Effector memory CD8-positive, alpha-beta T cell (primary cell): Measurements from ENCODE around the gene DOCK2.
A peak's percentile ranks its signal among the peaks of the same experiment; 100 is the strongest.

Experiments used
- ATAC-seq: fragments of 150-1000 bp; cut with Tn5 transposase; replicated peaks from 2 replicates; pipeline ENCODE4 v1.10.0; 2021; ENCODE audit warnings: mild to moderate bottlenecking, moderate library complexity
- DNase-seq, 3 experiments: peaks; one replicate each; pipeline ENCODE4 v3.0.0; 2021
- H3K27ac Mint-ChIP-seq, 2 donors: one replicate each; pipeline ENCODE4 v1.8.0; 2022; ENCODE audit warnings: mild to moderate bottlenecking in 2 of 2, mixed read lengths in 2 of 2, moderate library complexity in 2 of 2
- H3K27me3 Mint-ChIP-seq, 2 donors: one replicate each; pipeline ENCODE4 v1.8.0; 2022; ENCODE audit warnings: mixed read lengths in 2 of 2
- H3K36me3 Mint-ChIP-seq: one replicate; pipeline ENCODE4 v1.8.0; 2022; ENCODE audit warnings: mild to moderate bottlenecking, moderate library complexity, mixed read lengths; ENCODE audit not compliant: insufficient read depth
- H3K4me1 Mint-ChIP-seq, 2 donors: one replicate each; pipeline ENCODE4 v1.8.0; 2022; ENCODE audit warnings: low read depth in 2 of 2, mixed read lengths in 2 of 2
- H3K4me3 Mint-ChIP-seq, 2 donors: one replicate each; pipeline ENCODE4 v1.8.0; 2022; ENCODE audit warnings: mild to moderate bottlenecking in 2 of 2, mixed read lengths in 2 of 2, moderate library complexity in 2 of 2
- H3K9me3 Mint-ChIP-seq, 2 donors: one replicate each; pipeline ENCODE4 v1.8.0; 2022; ENCODE audit warnings: mixed read lengths in 2 of 2

The DOCK2 gene

GRCh38 chr5:169789417-169789940 lies 152.4 kb downstream of the DOCK2 start:
- Mint-ChIP-seq H3K27ac (peak overlapping the region in 1 of 2 donors; percentile 29), H3K4me3 (no peak overlapping the region), H3K9me3 (no peaks in the 10 kb centered on the region), H3K4me1 (peaks cover 10 to 28% of the 10 kb centered on the region in 2 donors), H3K36me3 (peaks cover 28% of the 10 kb centered on the region), H3K27me3 (no peaks in the 10 kb centered on the region)
- DNase-seq, result no peak
- no peak for ATAC-seq

- H3K4me1 Mint-ChIP-seq, result peaks cover 13 to 29% of the 10 kb centered on the region in 2 donors
- no peak for ATAC-seq
- no peak for DNase-seq
- H3K4me3 Mint-ChIP-seq, result no peak overlapping the region
- no peaks in the 10 kb centered on the region for H3K9me3 Mint-ChIP-seq
- no peak overlapping the region for H3K27ac Mint-ChIP-seq
- no peaks in the 10 kb centered on the region for H3K27me3 Mint-ChIP-seq
- peaks cover 35% of the 10 kb centered on the region for H3K36me3 Mint-ChIP-seq
These were observed 154.2 kb downstream of the DOCK2 start for GRCh38 chr5:169791251-169791650.

GRCh38 chr5:169795338-169795737 lies 158.3 kb downstream of the DOCK2 start:
- no peaks in the 10 kb centered on the region for H3K27me3 Mint-ChIP-seq
- peaks cover 14 to 18% of the 10 kb centered on the region in 2 donors for H3K4me1 Mint-ChIP-seq
- H3K9me3 Mint-ChIP-seq, result no peaks in the 10 kb centered on the region
- H3K36me3 Mint-ChIP-seq, result peaks cover 30% of the 10 kb centered on the region
- ATAC-seq (no peak), DNase-seq (no peak)
- H3K27ac Mint-ChIP-seq, result peak overlapping the region in 1 of 2 donors; percentile 56
- no peak overlapping the region for H3K4me3 Mint-ChIP-seq

GRCh38 chr5:169796731-169797130 lies 159.7 kb downstream of the DOCK2 start:
- Mint-ChIP-seq H3K27me3 (no peaks in the 10 kb centered on the region), H3K36me3 (peaks cover 32% of the 10 kb centered on the region), H3K4me3 (no peak overlapping the region), H3K27ac (peak overlapping the region in 1 of 2 donors; percentile 60), H3K9me3 (no peaks in the 10 kb centered on the region), H3K4me1 (peaks cover 13 to 23% of the 10 kb centered on the region in 2 donors)
- ATAC-seq (no peak), DNase-seq (no peak)

- peak overlapping the region in 1 of 2 donors; percentile 80 for H3K27ac Mint-ChIP-seq
- peaks cover 13 to 23% of the 10 kb centered on the region in 2 donors for H3K4me1 Mint-ChIP-seq
- no peaks in the 10 kb centered on the region for H3K9me3 Mint-ChIP-seq
- H3K36me3 Mint-ChIP-seq, result peaks cover 32% of the 10 kb centered on the region
- H3K4me3 Mint-ChIP-seq, result no peak overlapping the region
- DNase-seq (no peak), ATAC-seq (no peak)
- no peaks in the 10 kb centered on the region for H3K27me3 Mint-ChIP-seq
These were observed 160.5 kb downstream of the DOCK2 start for GRCh38 chr5:169797577-169797976.

- Mint-ChIP-seq H3K27me3 (no peaks in the 10 kb centered on the region), H3K4me1 (peaks cover 14 to 25% of the 10 kb centered on the region in 2 donors), H3K36me3 (peaks cover 32% of the 10 kb centered on the region), H3K4me3 (no peak overlapping the region), H3K27ac (peak overlapping the region in 1 of 2 donors; percentile 80), H3K9me3 (no peaks in the 10 kb centered on the region)
- no peak for DNase-seq
- no peak for ATAC-seq
These were observed 161.4 kb downstream of the DOCK2 start for GRCh38 chr5:169798438-169798837.

GRCh38 chr5:169798906-169799660 lies 162.0 kb downstream of the DOCK2 start:
- H3K27ac Mint-ChIP-seq, result peak overlapping the region in 1 of 2 donors; percentile 80
- H3K27me3 Mint-ChIP-seq, result no peaks in the 10 kb centered on the region
- ATAC-seq (no peak), DNase-seq (no peak)
- no peaks in the 10 kb centered on the region for H3K9me3 Mint-ChIP-seq
- H3K4me1 Mint-ChIP-seq, result peaks cover 17 to 27% of the 10 kb centered on the region in 2 donors
- peaks cover 30% of the 10 kb centered on the region for H3K36me3 Mint-ChIP-seq
- no peak overlapping the region for H3K4me3 Mint-ChIP-seq

- Mint-ChIP-seq H3K4me1 (peaks cover 25 to 40% of the 10 kb centered on the region in 2 donors), H3K4me3 (no peak overlapping the region), H3K36me3 (peaks cover 31% of the 10 kb centered on the region), H3K27me3 (no peaks in the 10 kb centered on the region), H3K27ac (peak overlapping the region in 1 of 2 donors; percentile 89), H3K9me3 (no peaks in the 10 kb centered on the region)
- DNase-seq (no peak), ATAC-seq (no peak)
These were observed 164.3 kb downstream of the DOCK2 start for GRCh38 chr5:169801324-169801777.

GRCh38 chr5:169801781-169802180 lies 164.7 kb downstream of the DOCK2 start:
- DNase-seq, result no peak
- ATAC-seq, result no peak
- no peak overlapping the region for H3K4me3 Mint-ChIP-seq
- H3K36me3 Mint-ChIP-seq, result peaks cover 32% of the 10 kb centered on the region
- no peaks in the 10 kb centered on the region for H3K27me3 Mint-ChIP-seq
- peaks cover 22 to 35% of the 10 kb centered on the region in 2 donors for H3K4me1 Mint-ChIP-seq
- H3K27ac Mint-ChIP-seq, result peak overlapping the region in 1 of 2 donors; percentile 89
- no peaks in the 10 kb centered on the region for H3K9me3 Mint-ChIP-seq

GRCh38 chr5:169803077-169803981 lies 166.3 kb downstream of the DOCK2 start:
- Mint-ChIP-seq H3K36me3 (peaks cover 41% of the 10 kb centered on the region), H3K4me3 (no peak overlapping the region), H3K9me3 (no peaks in the 10 kb centered on the region), H3K4me1 (peaks cover 21 to 38% of the 10 kb centered on the region in 2 donors), H3K27me3 (no peaks in the 10 kb centered on the region), H3K27ac (peak overlapping the region in 1 of 2 donors; percentile 42)
- DNase-seq, result no peak
- ATAC-seq, result no peak

GRCh38 chr5:169804861-169805260 lies 167.8 kb downstream of the DOCK2 start:
- no peak for ATAC-seq
- H3K4me3 Mint-ChIP-seq, result peak overlapping the region in 1 of 2 donors; percentile 5

GRCh38 chr5:169805527-169805934 lies 168.5 kb downstream of the DOCK2 start:
- peak overlapping the region; percentile 54 to 57 for H3K27ac Mint-ChIP-seq
- DNase-seq, result no peak
- no peaks in the 10 kb centered on the region for H3K27me3 Mint-ChIP-seq
- peaks cover 27 to 50% of the 10 kb centered on the region in 2 donors for H3K4me1 Mint-ChIP-seq
- H3K9me3 Mint-ChIP-seq, result no peaks in the 10 kb centered on the region
- ATAC-seq, result peak; percentile 70
- peaks cover 48% of the 10 kb centered on the region for H3K36me3 Mint-ChIP-seq
- no peak overlapping the region for H3K4me3 Mint-ChIP-seq

More at GRCh38 chr5:169804861-169805260, 167.8 kb downstream of the DOCK2 start:
- no peak for DNase-seq
- H3K27me3 Mint-ChIP-seq, result no peaks in the 10 kb centered on the region
- no peaks in the 10 kb centered on the region for H3K9me3 Mint-ChIP-seq
- H3K36me3 Mint-ChIP-seq, result peaks cover 43% of the 10 kb centered on the region
- peaks cover 28 to 46% of the 10 kb centered on the region in 2 donors for H3K4me1 Mint-ChIP-seq
- peak overlapping the region; percentile 57 to 69 for H3K27ac Mint-ChIP-seq
